Measurements from ENCODE around the gene DNAH8.

The DNAH8 gene

GRCh38 chr6:38722727-38723334, 7.7 kb downstream of the DNAH8 start:
- Histone ChIP-seq H3K36me3 (ENCODE audit: low read length) (no peaks in the 10 kb centered on the region), H3K4me3 (ENCODE audit: insufficient read depth, low read length, poor library complexity, severe bottlenecking) (no peak overlapping the region), H3K27me3 (ENCODE audit: low read length) (no peaks in the 10 kb centered on the region), H3K9me3 (ENCODE audit: insufficient read depth, low read length) (no peaks in the 10 kb centered on the region), H3K9ac (ENCODE audit: low read length) (no peak overlapping the region), H4K20me1 (ENCODE audit: low read depth, low read length) (no peaks in the 10 kb centered on the region), H3K4me2 (ENCODE audit: low read depth, low read length, poor library complexity, severe bottlenecking) (no peak overlapping the region), H2AFZ (ENCODE audit: low read depth, low read length, severe bottlenecking) (no peak overlapping the region), H3K9me2 (replicated peaks; ENCODE audit: insufficient read depth, low read length) (no peaks in the 10 kb centered on the region), H3F3A (ENCODE audit: insufficient read depth) (no peaks in the 10 kb centered on the region), H3K27ac (ENCODE audit: low read depth, low read length) (no peak overlapping the region), H3K79me2 (ENCODE audit: insufficient read depth, low read length) (no peaks in the 10 kb centered on the region)
- TF ChIP-seq CTCF (IDR thresholded peaks at IDR 0.05; ENCODE audit: insufficient read depth, low read length, poor library complexity, severe bottlenecking) (no peak), EZH2phosphoT487 (conservative IDR thresholded peaks at IDR 0.05; ENCODE audit: low read length) (no peak)

GRCh38 chr6:38723783-38724182, 8.7 kb downstream of the DNAH8 start:
- Histone ChIP-seq H3K9ac (ENCODE audit: low read length) (no peak overlapping the region), H4K20me1 (ENCODE audit: low read depth, low read length) (no peaks in the 10 kb centered on the region), H3K4me3 (ENCODE audit: insufficient read depth, low read length, poor library complexity, severe bottlenecking) (no peak overlapping the region), H3K9me2 (replicated peaks; ENCODE audit: insufficient read depth, low read length) (no peaks in the 10 kb centered on the region), H3K36me3 (ENCODE audit: low read length) (no peaks in the 10 kb centered on the region), H2AFZ (ENCODE audit: low read depth, low read length, severe bottlenecking) (no peak overlapping the region), H3K27me3 (ENCODE audit: low read length) (no peaks in the 10 kb centered on the region), H3K79me2 (ENCODE audit: insufficient read depth, low read length) (no peaks in the 10 kb centered on the region), H3K9me3 (ENCODE audit: insufficient read depth, low read length) (no peaks in the 10 kb centered on the region), H3K4me2 (ENCODE audit: low read depth, low read length, poor library complexity, severe bottlenecking) (no peak overlapping the region), H3K27ac (ENCODE audit: low read depth, low read length) (no peak overlapping the region), H3F3A (ENCODE audit: insufficient read depth) (no peaks in the 10 kb centered on the region)
- no peak for TF ChIP-seq EZH2phosphoT487 (conservative IDR thresholded peaks at IDR 0.05; ENCODE audit: low read length)
- no peak for TF ChIP-seq CTCF (IDR thresholded peaks at IDR 0.05; ENCODE audit: insufficient read depth, low read length, poor library complexity, severe bottlenecking)

GRCh38 chr6:38724343-38724742, 9.2 kb downstream of the DNAH8 start:
- Histone ChIP-seq H3K36me3 (ENCODE audit: low read length) (no peaks in the 10 kb centered on the region), H3K9me3 (ENCODE audit: insufficient read depth, low read length) (no peaks in the 10 kb centered on the region), H4K20me1 (ENCODE audit: low read depth, low read length) (no peaks in the 10 kb centered on the region), H3K9ac (ENCODE audit: low read length) (no peak overlapping the region), H3K4me3 (ENCODE audit: insufficient read depth, low read length, poor library complexity, severe bottlenecking) (no peak overlapping the region), H3K27me3 (ENCODE audit: low read length) (no peaks in the 10 kb centered on the region), H3K79me2 (ENCODE audit: insufficient read depth, low read length) (no peaks in the 10 kb centered on the region), H3K9me2 (replicated peaks; ENCODE audit: insufficient read depth, low read length) (no peaks in the 10 kb centered on the region), H3F3A (ENCODE audit: insufficient read depth) (no peaks in the 10 kb centered on the region), H3K27ac (ENCODE audit: low read depth, low read length) (no peak overlapping the region), H3K4me2 (ENCODE audit: low read depth, low read length, poor library complexity, severe bottlenecking) (no peak overlapping the region), H2AFZ (ENCODE audit: low read depth, low read length, severe bottlenecking) (no peak overlapping the region)
- TF ChIP-seq CTCF (IDR thresholded peaks at IDR 0.05; ENCODE audit: insufficient read depth, low read length, poor library complexity, severe bottlenecking) (no peak), EZH2phosphoT487 (conservative IDR thresholded peaks at IDR 0.05; ENCODE audit: low read length) (no peak)

Measured in SU-DHL-6 (cell line).